GM18517 (cell line): ENCODE results near the gene PIP4K2A.
"Not testable (repeated sequence)": the region's sequence is repeated elsewhere in the genome, so short reads cannot be mapped to it uniquely, and the experiment has no call there.

Source experiments
- ATAC-seq: cut with Tn5 transposase; IDR thresholded peaks from one replicate; pipeline ENCODE4 v1.9.1; 2021; ENCODE audit warnings: mild to moderate bottlenecking, moderate library complexity; ENCODE audit not compliant: unreplicated experiment

The PIP4K2A gene

DNA sequence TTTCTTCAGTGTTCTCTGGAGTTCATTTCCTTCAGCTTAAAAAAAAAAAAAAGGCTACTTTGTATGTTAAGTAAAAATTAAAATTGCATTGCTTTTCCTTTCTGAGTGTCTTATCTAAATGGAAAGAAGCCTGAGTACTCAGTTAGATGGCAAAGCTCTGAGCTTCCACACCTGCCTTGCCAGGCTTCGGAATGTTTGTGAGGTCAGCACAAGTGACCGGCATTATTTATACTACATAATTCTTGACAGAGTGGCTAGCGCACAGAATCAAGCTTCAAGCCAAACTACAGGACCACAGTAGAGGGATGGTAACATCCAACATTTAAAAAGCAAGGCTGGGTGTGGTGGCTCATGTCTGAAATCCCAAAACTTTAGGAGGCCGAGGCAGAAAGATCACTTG, 17.3 kb downstream of the PIP4K2A start:
- ATAC-seq = no peak

DNA sequence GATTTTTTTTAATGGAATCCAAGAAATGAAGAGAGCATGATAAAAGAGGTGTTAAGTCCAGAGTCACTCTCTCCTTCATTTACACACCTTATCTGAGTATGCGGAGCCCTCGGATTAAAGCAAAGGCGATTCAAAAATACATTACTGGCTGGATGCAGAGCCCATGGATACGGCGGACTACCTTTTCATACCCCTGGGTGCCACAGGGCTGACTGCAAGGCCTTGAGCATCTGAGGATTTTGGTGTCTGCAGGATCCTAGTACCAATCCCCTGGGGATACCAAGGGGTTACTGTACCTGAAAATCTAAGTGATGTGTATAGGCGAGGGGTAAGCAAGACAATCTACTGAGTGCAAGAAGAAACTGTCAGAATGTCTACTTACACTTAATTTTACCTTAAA, 20.5 kb downstream of the PIP4K2A start:
- no peak for ATAC-seq

DNA sequence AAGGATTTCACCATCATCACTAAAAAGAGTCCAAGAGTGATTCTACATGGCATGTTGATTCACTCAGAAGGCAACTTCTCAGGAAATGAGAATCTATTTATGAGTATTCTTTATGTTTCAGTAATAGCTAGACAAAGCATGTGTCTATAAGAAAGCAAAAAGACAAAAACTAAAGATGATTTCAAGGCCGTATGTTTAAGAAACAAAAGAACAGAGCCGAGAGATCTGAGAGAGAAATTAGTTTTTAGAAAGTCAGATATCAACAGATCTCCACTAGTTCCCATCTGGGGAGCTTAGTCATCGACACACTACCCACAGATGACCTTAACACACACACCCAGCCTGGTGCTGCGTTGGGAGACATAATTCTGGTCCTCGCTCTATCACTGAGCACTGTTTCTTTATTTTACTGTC, 21.0 kb downstream of the PIP4K2A start:
- peak; percentile 57 for ATAC-seq

DNA sequence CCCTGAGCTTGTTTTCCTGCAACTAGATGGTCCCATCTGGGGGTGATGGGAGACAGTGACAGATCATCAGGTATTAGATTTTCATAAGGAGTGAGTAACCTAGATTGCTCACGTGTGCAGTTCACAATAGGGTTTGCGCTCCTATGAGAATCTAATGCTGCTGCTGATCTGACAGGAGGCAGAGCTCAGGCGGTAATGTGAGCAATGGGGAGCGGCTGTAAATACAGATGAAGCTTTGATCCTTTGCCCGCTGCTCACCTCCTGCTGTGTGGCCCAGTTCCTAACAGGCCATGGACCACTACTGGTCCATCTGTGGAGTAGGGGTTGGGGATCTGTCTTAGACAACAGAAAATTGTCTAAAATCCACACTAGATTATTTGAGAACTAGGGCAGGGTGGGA, 22.3 kb downstream of the PIP4K2A start:
- not testable (repeated sequence) for ATAC-seq

DNA sequence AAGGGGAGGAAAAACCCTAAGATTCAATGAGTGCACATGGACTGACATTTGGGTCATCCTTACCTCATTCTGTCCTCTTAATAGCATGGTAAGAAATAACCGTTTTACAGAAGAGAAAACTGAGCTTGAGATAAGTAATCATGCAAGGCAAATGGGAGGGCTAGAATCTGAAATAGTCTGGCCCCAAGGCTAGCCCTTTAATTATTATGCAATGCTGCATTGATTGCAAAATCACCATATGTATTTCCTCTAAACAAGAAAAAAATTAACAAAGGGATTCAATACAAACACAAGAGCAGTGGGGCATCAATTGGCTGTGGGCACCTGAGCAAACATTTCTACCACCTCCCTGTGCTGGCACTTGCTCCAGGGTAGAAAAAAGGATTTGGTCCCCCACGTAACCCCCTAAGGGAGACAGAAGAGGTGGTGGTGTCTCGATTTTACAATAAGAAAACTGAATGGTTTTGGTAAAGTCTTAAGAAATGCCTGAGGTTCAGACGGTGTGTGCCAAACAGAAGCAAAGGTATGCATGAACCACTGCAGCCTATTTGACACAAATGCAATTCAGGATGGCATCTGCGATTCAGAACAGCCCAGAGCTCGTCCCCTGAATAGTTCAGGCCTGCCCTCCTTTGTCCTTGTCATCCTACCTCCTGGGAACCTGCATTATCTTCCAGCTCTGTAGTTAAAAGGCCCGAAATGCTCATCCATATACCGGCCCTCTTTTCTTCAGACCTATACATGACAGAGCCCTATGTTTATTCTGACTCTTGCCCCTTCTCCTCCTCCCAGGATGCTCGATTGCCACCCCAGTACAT, 23.6 kb downstream of the PIP4K2A start:
- no peak for ATAC-seq

DNA sequence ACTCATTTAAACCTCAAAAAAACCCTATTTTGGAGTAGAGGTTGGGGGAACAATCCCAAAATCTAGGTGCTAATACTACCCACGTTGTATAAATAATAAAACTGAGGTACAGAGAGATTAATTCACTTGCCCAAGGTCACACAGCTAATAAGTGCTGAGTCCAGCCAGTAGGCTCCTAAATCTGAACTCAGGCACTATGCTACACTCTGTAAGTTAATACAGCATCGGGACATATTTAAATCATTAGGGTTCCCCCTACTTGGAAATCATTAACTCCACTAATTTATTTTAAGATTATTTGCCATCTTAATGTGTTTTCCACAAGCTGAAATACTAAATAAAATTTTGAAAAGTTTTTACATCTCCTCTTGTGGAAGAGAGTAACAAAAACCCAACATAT, 24.2 kb downstream of the PIP4K2A start:
- ATAC-seq = no peak

DNA sequence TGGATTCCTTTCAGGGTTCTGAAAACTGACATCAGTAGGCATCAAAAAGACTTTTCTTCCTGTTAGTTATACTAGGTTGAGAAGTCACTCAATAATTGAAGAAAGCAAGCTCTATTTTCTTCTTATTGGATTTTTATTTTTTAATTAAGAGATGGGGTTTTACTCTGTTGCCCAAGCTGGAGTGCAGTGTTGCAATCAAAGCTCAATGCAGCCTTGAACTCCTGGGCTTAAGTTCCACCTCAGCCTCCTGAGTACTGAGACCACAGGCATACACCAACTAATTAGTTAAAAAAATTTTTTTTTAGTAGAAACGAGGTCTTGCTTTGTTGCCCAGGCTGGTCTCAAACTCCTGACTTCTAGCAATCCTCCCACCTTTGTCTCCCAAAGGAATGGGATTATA, 28.0 kb downstream of the PIP4K2A start:
- ATAC-seq = no peak

DNA sequence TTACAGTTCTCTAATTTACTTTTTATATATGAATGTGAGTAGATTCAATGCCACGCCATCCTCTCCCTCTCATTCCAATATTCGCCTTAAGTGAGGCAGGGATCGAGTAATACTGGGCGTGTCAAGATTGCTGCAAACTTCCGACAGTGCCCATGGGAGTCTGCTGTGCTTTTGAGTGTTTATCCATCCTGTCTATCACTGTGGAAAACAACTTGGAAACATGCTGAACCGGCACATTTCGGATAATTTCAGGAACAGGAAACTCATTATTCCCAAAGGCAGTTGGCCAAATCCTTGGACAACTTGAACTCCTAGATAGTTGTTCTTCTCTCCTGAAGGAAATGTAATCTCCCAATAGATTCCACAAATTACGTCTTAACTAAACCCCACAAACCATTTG, 28.5 kb downstream of the PIP4K2A start:
- ATAC-seq = no peak

DNA sequence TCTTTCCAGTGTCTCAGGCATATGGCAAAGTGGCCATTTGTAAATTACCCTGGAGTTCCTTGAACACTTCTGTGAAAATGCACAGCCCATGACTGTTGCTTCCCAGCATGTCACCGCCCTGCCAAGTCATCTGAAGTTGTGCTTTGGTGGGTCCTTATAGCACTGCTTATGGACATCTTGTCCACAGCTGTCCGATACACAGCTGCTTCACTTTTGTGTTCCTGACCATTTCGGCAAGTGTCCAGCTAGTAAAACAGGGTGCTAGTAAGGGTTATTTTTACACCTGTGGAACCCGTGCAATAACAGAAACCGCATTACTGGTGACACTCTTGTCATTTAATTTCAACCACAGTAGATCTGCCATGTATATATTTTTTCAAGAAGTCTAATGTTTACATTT, 29.7 kb downstream of the PIP4K2A start:
- ATAC-seq = no peak

DNA sequence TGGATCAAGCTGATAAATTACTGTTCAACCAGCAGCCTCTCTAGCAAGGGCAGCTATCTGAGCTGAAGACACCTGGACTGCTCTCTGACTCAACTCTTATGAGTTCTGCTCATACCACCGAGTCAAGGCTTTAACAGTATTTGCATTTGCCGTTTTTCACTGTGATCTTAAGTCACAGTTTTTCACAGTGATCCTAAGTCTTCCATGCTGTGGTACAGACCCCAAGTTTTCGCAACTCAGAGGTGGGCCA, 31.3 kb downstream of the PIP4K2A start:
- ATAC-seq = peak; percentile 69

DNA sequence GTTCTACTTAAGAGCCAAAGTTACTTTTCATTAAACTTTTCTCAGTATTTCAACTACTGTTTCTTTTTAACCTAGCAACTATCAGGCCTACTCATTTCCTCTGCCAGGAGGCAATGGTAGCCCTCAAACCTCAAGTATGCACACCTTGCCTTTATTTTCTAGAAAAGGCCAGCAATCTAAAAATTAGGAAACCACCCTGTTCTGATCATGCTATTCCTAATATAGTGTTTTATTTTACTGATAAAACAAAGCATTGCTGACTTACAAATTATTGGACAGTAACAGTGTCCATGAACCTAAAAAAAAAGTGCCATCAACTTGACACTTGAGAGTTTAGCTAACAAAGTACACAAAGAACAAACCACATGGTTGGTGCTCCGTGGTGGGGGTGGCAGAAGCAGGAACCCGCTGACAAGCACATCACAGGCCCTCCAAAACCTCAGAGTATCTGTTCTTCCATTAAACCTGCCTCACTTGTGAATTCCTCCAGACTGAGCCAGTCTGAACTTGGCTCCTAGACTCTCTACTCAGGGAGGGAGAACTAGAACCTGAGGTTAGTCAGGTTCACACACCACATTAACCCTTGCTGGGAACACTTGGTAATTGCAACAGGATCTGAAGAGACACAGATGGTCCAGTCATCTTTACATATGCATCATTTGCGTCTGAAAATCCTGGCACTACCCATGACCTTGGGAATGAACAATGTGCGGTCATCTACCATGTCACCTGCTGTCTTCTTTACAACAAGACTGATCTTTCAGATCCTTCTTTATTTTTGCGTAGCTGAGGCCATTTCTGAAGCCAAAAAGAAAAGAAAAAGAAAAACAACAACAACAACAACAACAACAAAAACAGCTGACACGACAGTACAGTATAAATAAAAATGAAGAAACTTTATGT, 31.9 kb downstream of the PIP4K2A start:
- ATAC-seq = peak; percentile 21

DNA sequence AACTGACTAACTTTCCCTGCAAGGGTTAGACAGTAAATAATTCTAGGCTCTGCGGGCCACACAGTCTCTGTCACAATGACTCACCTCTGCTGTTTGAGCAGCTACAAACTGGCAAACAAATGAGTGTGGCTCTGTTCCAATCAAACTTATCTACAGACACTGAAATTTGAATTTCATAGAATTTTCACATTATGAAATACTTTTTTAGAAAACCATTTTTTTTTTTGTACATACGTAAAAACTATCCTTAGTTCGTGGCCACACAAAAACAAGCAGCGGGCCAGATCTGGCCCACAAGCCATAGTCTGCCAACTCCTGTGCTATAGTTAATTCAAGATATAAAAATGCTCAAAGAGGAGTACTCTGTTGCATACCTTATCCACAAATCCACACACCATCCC, 32.6 kb downstream of the PIP4K2A start:
- no peak for ATAC-seq

DNA sequence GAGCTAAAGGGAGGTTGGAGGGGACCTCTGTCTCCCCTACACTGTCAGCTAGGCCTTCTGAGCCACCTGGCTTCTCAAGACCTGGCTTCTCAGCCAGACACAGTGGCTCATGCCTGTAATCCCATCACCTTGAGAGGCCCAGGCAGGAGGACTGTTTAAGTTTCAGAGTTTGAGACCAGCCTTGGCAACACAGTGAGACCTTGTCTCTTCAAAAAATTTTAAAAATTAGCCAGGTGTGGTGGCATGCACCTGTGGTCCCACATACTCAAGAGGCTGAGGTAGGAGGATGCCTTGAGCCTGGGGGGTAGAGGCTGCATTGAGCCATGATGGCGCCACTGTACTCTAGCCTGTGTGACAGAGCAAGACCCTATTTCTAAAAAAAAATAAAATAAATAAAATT, 33.1 kb downstream of the PIP4K2A start:
- ATAC-seq = no peak

DNA sequence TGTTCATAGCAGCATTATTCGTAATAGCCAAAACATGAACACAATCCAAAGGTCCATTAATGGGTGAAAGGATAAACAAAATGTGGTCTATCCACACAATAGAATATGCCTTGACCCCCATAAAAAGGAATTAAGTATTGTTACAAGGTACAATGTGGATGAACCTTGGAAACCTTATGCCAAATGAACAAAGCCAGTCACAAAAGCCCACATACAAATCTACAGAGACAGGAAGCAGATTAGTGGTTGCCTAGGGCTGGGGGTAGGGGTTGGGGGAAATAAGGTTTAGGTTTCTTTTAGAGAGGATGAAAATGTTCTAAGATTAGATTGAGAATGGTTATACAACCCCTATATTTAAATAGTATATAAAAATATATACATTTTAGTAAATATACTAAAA, 34.8 kb downstream of the PIP4K2A start:
- ATAC-seq = no peak

DNA sequence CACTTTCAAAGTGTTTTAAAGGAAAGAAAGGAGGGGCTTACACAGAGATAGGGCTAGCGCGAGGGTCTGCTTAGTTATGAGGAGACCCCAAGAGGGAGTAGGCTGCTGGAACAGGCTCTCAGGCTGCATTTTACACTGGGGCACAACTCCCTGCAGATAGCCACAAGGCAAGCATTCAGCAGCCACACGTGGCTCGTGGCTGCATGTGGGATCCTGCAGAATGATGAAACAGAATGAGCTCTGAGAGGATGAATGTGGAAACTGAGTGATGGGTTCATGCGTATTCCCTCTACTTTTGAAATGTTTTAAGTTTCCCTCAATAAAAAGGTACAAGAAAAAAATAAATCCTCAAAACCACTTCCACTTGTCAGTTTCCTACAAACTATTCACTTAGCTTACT, 37.0 kb downstream of the PIP4K2A start:
- ATAC-seq = no peak

DNA sequence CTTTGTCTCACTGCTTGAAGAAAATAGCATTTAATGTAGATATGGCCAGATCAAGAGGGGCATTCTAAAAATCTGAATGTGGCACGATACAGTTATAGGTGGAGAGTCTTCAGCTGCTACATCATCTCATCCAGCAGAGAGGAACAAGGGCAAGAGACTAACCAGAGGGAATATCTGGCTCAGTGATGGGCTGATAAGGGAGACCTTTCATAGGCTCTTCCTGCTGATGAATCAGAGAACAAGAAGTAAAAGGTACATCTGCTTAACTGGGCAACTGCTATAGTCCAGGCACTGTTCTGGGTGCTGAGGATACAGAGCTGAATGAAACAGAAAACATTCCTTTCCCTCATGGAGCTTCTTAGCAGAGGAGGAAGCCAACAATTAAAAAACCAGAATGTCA, 37.9 kb downstream of the PIP4K2A start:
- ATAC-seq = no peak

DNA sequence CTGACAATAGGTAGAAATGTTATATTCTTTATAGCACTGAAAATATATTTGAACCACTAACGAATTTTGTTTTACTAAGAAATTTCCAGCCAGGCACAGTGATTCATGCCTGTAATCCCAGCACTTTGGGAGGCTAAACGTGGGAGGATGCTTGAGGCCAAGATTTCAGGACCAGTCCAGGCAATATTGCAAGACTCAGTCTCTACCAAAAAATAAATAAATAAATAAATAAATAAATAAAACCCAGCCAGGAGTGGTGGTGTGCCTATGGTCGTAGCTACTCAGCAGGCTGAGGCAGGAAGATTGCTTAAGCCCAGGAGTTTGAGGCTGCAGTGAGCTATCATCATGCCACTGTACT, 39.8 kb downstream of the PIP4K2A start:
- no peak for ATAC-seq

DNA sequence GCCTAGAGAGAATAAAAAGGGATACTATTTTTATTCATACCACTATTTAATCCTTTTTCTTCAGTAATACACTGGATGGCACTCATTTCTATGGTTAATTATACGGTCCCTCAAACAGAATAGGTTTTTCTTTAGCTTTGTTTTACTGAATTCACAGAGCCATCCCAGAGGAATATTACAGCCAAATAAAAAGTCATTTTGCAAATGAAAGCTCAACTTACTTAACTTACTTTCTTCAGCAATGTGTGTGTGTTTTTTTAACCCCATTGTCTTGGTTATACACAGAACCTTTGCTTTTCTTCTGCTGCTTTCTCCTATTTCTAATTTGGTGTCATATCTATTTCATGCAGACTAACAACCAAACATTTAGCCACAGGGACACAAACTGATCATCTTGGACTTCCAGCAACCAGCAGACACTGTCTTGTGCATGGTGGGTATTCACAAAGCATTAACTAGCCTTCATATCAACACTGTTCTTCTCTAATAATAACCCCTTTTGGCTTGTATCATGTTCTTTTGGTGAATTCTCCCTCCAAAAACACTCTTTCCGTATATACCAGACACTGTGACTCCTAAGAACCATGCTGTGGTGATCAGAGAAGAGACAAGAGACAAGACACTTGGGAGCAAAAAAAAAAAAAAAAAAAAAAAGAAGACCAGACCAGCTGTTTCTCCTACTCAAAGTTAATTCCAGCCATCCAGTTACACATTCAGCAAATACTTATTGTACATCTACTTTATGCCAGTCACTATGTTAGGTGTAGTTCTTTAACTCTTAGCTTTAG, 40.4 kb downstream of the PIP4K2A start:
- no peak for ATAC-seq

DNA sequence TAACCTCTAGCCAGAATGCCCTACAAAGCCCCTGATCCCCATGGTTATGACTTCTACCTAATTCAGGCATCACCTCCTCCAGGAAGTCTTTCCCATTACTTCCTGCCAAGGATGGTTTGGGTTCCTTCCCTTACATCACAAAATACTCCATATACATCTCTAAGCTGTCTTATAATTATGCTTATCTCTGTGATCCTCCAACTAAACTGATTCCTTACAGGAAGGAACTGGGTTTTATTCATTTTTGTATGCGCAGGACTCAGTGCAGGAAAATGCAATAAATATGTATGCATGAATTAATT, 41.3 kb downstream of the PIP4K2A start:
- no peak for ATAC-seq

DNA sequence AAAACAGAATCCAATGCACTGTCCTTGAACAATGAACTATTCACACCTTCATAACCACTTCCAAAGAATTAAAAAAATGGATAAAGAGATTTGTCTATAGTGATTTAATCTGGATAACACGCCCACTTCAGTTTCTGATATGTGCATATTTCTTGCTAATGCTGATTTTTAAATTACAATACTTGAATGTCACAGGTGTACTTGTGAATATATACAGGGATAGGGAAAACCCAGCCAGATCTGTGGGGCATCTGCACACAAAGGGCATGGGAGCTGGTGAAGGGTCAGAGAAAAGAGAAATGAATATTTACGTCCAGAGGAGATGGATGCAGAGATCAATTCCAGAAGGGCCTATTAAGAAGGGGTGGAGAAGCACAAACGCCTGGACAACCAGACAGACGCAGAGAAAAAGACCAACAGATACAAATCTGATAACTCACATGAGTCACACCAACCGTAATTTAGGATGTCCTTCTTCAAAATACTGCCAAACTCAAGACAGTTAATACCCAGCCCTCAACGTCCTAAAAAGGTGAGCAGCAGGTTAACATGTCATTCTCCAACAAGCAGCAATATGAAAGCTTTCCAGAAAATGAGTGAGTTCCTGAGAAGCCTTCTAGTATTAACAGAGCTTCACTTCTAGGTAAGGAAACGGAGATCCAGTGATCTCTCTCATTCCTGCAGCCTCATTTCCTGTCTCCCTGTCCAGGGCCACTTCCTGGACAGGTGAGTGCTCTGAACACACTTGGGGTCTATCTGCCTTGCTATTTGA, 41.9 kb downstream of the PIP4K2A start:
- ATAC-seq = no peak

DNA sequence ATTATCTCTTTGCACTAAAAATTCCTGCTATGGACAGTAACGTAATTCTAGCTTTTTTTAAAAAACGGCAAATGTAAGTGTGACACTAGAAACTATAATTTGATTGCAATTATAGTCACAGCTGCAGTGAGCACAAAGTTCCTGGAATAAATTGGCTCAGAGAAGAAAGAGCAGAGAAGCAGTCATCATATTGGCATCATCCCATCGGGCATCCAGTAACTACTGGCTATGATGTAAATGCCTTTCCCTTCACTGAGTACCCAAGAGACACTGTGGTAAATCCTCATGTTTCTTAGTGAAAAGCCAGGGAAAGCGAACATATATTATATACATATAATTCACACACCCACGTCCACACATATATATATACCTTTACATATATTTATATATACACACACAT, 43.6 kb downstream of the PIP4K2A start:
- ATAC-seq = no peak
